Hematopoietic multipotent progenitor cell treated with erythropoietin and hydrocortisone succinate and interleukin-3 and kit ligand, for 17 days (in vitro differentiated cells): Measurements from ENCODE around the gene ADGRG2.

Experiments used
- DNase-seq: peaks from one replicate; pipeline ENCODE4 v3.0.0-alpha.2; 2015; ENCODE audit warnings: low spot score

The ADGRG2 gene, protein sequence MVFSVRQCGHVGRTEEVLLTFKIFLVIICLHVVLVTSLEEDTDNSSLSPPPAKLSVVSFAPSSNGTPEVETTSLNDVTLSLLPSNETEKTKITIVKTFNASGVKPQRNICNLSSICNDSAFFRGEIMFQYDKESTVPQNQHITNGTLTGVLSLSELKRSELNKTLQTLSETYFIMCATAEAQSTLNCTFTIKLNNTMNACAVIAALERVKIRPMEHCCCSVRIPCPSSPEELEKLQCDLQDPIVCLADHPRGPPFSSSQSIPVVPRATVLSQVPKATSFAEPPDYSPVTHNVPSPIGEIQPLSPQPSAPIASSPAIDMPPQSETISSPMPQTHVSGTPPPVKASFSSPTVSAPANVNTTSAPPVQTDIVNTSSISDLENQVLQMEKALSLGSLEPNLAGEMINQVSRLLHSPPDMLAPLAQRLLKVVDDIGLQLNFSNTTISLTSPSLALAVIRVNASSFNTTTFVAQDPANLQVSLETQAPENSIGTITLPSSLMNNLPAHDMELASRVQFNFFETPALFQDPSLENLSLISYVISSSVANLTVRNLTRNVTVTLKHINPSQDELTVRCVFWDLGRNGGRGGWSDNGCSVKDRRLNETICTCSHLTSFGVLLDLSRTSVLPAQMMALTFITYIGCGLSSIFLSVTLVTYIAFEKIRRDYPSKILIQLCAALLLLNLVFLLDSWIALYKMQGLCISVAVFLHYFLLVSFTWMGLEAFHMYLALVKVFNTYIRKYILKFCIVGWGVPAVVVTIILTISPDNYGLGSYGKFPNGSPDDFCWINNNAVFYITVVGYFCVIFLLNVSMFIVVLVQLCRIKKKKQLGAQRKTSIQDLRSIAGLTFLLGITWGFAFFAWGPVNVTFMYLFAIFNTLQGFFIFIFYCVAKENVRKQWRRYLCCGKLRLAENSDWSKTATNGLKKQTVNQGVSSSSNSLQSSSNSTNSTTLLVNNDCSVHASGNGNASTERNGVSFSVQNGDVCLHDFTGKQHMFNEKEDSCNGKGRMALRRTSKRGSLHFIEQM

DNA sequence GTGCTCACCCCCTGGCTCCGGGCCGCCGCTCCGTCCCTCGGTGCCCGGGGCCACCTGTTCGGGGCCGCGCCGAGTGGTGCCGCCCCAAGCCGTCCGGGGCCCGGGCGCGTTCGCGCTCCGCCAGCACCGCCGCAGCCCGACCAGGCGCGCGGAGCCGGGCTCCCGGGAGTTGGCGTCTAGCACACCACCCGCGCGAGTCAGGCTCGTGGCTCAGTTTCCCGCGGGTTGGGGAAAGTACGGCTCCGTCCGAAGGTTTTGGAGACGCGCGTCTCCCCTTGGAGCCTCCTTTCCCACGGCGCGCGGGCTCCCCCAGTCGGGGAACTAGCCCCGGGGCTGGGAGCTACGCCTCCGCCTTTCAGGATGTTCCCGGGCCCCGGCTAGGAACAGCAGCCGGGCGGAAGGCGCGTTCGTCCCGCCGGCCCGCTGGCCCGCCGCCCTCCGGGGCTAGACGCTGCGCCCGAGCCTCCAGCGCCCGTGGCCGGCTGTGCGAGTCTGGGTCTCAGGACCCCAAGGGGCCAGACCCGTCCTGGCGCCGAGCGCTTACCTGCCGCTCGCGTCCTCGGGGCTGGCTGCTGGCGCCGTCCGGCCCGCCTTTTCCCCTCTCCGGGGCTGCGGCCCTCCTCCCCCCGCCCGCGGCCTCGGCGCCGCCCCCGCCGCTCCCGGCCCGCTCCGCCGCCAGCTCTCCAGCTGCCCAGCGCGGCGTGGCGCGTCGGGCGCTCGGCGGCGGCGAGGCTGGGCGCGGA, at the start of gene ADGRG2:
ADGRG2 (minus strand) TSS at position 571 of the 743 bp plus-strand sequence. CDS start 53,634 bp downstream, outside the sequence.
- no peak for DNase-seq

DNA sequence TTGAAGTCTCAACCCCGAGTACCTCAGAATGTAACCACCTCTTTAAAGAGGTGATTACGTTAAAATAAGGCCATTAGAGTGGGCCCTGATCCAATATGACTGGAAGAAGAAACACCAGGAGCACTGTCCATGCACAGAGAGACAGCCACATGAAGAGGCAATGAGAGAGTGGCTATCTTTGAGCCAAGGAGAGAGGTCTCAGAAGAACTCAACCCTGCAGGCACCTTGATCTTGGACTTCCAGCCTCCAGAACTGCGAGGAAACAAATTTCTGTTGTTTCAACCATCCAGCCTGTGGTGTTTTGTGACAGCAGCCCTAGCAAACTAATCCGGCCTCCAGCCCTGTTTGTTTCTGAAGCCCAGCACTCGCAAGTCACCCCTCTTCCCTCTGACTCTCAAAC, 46.3 kb upstream of the ADGRG2 start:
- no peak for DNase-seq

DNA sequence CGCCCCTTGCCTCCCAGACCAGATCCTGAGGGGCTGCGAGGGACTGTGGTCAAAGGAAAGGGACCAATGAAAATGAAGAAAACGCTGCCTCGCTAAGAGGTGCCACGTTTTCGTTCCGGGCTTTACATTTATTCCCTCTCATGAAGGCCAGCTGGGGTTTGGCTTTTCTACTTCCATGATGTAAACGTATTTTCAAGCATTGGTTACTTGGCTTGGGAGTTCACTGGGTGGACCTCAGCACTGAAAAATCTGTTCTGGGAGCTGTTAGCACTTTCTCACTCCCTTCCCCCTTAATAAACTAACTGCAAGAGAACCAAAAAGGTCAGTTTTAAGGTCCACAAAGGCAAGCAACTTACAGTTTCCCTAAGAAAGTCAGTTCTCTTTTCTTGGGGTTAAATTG, 40.6 kb upstream of the ADGRG2 start:
- no peak for DNase-seq

DNA sequence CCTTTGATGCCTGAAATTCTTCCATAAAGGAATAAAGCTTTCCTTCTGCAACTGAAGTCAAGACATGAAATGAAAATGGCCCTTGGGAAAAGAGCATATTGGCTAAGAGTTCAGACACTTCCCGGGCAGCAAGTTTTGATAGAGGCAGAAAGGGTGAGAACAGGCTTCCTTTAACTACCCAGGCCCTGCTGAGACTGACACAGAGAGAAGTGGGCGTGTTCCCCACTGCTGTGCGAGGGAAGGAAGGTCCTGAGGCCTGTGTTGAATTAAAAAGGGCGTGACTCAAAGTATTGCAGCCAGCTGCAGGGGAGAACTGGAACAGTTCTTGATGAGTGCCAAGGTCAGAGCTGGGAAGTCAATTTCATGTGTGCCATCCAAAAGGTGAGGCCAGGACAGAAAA, 33.9 kb upstream of the ADGRG2 start:
- no peak for DNase-seq

DNA sequence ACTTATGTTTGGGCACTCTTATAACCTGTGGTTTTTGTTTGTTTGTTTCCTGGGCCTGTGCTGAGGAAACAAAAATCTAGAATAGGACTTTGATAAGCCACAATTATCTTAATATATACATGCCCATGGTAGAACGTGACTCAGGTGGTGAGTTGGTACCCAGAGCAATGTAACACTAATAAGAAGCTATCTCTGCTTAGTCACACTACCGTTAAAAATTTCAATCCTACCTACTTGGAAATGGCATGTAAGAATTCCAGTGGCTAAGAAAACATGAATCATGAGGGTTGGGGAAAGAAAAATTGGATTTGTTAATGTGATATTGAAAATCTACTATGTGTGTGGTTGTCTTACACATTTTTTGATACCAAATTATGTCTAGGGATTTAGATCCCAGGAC, 30.5 kb upstream of the ADGRG2 start:
- DNase-seq: no peak

DNA sequence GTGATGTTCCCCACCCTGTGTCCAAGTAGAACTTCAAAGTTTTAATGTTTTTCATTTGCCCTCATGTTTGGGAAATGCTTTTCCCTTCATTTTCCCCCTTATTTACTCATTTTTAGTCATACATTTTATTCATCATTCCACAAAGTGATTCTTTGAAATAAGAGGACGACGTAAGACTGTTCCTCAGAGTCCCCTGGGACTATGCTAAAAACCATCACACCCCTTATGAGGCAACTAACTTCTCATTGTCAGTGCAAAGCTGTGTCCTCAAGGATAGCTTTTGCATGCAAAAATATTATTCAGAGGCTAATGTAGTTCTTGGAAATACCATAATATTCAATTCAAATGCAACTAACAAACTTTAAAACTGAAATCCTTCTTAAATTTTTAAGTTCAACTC, 14.8 kb upstream of the ADGRG2 start:
- no peak for DNase-seq

DNA sequence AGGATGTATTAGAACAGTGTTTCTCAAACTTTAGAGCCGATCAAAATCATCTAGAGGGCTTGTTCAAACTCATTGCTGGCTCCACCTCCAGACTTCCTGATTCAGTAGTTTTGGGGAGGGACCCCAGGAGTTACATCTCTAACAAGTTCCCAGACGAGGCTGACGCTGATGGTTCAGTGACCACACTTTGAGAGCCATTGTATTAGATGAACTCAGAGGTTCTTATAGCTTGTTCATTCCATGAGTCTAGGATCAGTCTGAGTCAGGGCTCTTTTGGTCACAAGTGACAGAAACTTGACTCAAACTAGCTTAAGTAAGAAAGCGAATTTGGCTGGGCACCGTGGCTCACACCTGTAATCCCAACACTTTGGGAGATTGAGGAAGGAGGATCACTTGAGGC, 11.5 kb upstream of the ADGRG2 start:
- DNase-seq: no peak

DNA sequence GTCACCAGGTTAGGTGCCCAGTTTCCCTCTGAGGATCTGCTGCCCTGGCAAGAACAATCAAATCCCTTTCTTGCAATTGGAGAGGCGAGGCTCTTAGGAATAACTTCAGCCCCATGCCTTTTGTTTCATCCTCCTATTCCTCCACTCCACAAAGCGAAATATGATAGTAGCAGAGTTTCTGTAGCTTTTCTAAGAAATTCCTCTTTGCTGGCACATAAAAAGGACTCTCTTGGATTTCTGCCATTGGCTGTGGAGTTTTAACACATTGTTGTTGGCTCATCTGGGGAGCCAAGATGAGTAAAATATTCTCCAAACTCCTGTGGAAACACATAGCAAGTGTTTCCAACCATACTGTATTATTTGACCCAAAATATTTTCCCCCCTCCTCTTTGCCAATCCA, 11.0 kb upstream of the ADGRG2 start:
- no peak for DNase-seq

DNA sequence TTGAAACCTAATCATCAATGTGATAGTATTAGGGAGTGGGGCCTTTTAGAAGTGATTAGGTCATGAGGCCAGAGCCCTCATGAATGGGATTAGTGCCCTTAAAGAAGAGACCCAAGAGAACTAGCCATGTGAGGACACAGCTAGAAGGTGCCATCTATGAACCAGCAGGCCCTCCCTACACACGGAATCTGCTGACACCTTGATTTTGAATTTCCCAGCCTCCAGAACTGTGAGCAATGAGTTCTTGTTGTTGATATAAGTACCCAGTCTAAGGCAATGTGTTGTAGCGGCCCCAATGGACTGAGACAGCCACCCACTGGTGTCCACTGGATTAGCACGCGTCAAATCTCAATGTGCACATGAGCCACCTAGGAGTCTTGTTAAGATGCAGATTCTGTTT, 8.4 kb upstream of the ADGRG2 start:
- no peak for DNase-seq

DNA sequence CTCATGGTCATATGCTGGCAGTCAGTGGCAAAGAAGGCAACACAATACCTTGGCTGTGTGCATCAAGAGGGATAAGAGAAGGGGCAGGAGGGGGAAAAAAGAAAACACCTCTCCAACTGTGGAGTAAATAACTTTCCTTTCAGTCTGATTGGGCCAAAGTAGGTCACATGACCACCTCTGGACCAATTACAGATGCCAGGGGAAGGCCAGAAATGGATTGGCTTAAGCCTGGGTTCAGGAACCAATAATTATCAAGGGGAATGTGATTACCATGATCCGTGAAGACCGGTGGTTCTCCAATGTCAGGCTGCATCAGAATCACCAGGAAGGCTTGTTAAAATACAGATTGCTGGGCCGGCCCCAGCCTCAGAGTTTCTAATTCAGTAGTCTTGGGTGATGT, 7.4 kb upstream of the ADGRG2 start:
- no peak for DNase-seq

DNA sequence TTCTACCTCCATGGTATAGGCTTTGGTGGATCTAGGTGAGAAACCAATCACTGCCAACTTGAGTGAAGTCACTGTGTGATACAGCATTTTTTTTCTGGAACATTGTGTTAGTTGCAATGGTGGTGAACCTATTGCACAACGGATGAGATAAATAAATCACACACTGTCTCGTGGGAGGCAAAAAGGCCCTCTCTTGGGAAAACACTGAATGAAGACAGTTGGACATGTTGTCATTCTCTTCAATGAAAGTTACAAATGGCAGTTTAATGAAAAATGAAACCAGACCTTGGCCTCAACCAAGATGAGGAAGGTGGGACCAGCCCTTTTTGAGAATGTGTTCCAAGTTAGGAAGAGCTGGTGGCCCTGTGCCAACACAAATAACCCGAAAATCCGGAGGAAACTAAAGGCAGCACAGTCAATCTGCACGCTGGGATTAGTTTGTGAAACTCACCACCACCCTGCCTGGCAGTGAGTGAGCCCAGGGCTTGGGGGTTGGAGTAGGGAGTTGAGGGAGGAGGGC, 5.4 kb upstream of the ADGRG2 start:
- DNase-seq: no peak

DNA sequence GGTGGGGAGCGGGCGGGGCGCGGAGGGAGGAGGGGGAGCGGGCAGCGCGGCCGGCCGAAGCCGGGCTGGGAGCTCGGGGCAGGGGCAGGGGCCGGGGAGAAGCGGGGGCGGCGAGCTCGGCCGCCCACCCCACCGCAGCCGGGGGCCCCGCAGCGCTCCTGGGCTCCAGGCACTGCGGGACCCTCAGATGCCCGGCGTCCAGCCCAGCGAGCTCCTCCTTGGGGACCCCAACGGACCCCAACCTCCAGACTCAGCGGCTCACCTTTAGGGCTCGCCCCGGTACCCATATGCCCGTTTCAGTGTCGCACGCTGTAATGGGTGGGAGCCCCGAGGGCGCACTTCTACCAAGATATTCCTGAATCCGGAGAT, 357 bp upstream of the ADGRG2 start:
- no peak for DNase-seq

DNA sequence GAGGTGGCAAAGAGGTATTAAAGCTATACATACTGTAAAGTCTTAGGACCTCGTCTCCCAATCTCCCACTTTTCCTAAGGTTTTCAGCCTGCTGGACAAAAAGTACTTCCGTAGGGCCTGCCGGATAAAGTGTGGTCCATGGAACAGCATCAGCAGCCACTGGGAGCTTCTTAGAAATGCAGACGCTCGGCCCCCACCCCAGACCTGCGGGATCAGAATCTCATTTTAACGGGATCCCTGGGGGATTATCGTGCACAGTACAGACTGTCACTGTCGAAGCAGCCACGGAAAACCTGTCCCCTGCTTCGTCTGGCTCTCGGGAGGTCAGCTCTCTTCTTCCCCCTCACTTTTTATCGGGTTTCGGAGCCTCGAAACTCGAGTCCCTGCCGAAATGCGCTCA, 802 bp downstream of the ADGRG2 start:
- no peak for DNase-seq

DNA sequence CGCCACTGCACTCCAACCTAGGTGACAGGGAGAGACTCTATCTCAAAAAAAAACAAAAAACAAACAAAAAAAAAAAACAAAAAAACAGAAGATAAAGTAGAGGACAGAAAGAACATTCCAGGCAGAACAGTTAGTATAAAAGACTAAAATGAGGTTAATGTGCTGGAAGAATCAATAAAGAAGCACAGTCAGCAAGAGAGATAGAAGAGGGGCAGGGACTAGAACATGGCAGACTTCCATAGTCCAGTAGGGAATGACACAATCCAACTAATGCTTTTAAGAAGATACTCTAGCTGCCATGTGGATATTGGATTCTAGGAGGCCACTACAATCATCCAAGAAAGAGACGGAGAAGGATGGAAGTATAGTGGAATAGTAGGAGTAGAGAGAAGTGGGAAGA, 11.6 kb downstream of the ADGRG2 start:
- no peak for DNase-seq

DNA sequence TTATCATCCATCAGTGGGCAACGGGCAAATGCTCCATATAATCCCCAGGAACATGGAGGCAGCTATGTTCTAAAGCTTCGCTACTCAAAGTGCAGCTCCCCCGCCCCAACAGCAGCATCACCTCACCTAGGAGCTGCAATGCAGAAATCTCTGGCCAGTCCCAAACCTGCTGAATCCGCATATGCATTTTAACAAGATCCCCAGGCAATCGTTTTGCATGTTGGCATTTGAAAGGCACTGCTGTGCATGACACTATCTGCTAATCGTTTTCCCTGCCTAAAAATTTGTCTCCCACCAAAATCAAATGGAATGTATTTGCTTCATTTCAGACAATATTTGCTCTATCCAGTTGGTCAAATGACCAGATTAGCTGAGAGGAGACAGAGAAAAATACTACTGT, 15.2 kb downstream of the ADGRG2 start:
- DNase-seq: no peak

DNA sequence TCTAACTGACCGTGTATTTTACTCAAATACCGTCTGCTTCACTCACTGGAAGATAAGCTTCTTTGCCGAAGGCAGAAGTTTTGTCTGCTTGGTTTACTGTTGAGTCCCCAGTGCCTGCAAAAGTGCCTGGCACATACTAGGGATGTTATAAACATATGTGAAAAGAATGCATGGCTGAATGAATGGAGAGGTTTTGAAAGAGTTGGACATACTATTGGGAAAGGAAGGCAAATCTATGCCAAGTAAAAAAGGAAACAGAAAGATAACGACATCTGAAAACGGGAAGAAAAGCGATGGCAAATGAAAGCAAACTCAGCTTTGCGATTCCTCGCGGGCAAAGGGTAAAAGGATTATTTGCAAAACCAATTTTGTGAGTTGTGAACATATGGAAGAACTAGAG, 21.7 kb downstream of the ADGRG2 start:
- DNase-seq: no peak

DNA sequence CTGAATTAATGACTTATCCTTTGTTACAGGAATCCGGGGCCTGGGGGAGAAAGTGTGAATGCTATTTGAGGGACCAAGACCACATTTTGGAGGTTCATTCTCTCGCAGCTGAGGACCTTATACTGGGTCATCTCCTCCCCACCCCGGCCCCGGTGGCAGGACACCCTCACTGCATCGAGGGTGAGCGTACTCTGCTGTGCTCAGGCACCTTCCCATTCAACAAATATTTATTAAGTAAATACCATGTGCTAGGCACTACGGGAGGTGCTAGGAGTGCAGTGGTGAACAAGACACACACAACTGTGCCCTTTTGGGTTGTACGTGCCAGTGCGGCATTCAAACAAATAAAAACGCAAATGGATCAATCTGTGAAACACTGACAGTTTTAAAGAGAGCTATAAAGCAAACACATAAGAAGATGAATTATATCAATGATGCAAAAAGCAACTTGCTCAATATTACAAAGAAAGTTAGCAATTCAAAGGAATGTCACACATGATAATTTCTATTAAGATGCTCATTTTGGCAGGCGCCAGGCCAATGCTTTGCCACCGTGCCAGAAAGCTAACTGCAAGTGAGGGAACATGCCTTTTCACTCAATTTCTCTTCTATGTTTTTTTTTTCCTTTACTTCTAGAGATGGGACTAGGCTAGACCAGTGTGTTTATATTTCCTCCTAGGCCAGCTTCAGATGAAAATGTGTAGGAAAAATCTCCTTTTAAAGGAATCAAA, 24.6 kb downstream of the ADGRG2 start:
- no peak for DNase-seq

DNA sequence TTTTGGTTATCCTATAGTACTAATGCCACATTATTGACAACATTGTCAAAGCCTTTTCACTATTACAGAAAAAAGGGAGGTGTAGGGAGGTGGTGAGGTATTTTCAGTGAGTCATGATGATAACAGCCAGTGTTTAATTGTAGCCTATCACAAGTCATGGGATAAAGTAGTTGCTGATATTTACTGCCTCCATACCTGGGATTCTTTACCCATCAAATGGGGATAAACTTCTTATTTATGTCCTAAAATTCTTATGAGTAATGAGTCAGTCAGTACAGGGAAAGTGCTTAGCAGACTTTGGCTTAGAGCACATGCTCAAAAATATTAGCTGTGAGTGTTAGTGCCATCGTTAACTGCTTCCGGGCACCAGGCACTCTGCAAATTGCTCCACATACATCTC, 25.7 kb downstream of the ADGRG2 start:
- DNase-seq: no peak

DNA sequence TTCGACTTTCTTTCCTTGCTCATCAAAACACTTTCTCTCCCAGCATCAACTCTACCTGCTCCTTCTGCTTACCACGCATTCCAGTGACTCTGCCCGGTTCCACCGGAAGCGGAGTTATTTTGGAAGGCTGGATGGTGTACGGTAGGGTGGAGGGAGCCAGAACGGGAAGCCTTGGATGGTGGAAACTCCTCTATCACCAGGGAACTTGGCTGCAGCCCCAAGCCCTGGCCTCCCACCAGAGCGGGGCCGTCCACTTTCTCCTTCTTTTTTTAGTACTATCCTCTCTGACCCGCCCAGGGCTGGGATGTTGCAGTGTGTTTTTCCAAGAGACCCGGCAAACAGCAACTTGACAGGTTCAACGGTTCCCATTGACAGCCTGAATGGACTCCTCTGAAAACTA, 27.6 kb downstream of the ADGRG2 start:
- no peak for DNase-seq

DNA sequence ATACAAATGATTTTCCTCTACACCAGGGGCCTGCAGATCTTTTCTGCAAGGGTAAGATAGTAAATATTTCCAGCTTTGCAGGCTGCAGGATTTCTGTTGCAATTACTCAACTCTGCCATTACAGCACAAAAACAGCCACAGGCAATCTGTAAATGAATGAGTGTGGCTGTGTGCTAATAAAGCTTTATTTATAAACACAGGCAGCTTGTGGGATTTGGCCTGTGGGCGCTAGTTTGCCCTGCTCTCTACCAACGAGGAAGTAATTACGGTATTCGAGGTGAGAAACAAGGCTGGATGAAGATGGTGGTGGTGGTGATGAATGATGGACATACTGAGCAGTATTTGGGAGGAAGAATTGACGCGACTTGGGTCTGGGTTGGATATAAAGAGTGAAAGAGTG, 30.7 kb downstream of the ADGRG2 start:
- no peak for DNase-seq

DNA sequence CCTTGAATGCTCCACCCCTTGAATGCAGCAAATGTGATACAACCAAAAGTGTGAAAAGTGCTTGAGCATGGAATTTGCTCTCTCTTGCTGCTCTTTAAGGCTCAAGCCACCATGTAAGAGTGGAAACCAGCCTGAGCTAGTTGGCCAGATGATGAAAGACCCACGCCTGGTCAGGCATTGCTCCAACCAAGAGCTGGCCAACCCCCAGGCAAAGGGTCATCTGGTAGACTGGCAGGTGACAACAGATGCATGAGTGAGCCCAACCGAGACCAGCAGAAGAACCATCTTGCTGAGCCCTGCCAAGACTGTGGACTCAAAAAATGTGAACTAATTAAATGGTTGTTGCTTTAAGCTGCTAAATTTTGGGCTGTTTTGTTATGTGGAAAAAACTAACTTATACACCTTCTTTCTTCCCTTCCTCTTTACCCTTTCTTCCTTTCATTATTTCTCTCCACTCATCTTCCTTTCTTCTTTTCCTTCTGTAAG, 32.7 kb downstream of the ADGRG2 start:
- DNase-seq: no peak
